ENCODE results near the gene PPIL6.

The PPIL6 gene

GRCh38 chr6:109453594-109454495 lies 13.4 kb upstream of the PPIL6 start:
- no peak for TF ChIP-seq CTCF (IDR thresholded peaks at IDR 0.05; ENCODE audit: low read depth, low read length, missing control alignments)
- DNase-seq (ENCODE audit: low read depth) = no peak
- H3K4me3 ChIP-seq (ENCODE audit: low read depth, low read length) = peak overlapping the region; percentile 86

GRCh38 chr6:109453156-109453555 lies 12.7 kb upstream of the PPIL6 start:
- TF ChIP-seq CTCF (IDR thresholded peaks at IDR 0.05; ENCODE audit: low read depth, low read length, missing control alignments) = no peak
- no peak overlapping the region for H3K4me3 ChIP-seq (ENCODE audit: low read depth, low read length)
- no peak for DNase-seq (ENCODE audit: low read depth)

GRCh38 chr6:109452181-109452580 lies 11.8 kb upstream of the PPIL6 start:
- TF ChIP-seq CTCF (IDR thresholded peaks at IDR 0.05; ENCODE audit: low read depth, low read length, missing control alignments) = no peak
- no peak overlapping the region for H3K4me3 ChIP-seq (ENCODE audit: low read depth, low read length)
- no peak for DNase-seq (ENCODE audit: low read depth)

- no peak for TF ChIP-seq CTCF (IDR thresholded peaks at IDR 0.05; ENCODE audit: low read depth, low read length, missing control alignments)
- H3K4me3 ChIP-seq (ENCODE audit: low read depth, low read length) = no peak overlapping the region
- no peak for DNase-seq (ENCODE audit: low read depth)
Observed at GRCh38 chr6:109451376-109451775, 10.9 kb upstream of the PPIL6 start.

- DNase-seq (ENCODE audit: low read depth) = no peak
- H3K4me3 ChIP-seq (ENCODE audit: low read depth, low read length) = no peak overlapping the region
- no peak for TF ChIP-seq CTCF (IDR thresholded peaks at IDR 0.05; ENCODE audit: low read depth, low read length, missing control alignments)
Observed at GRCh38 chr6:109450801-109451200, 10.4 kb upstream of the PPIL6 start.

- no peak for TF ChIP-seq CTCF (IDR thresholded peaks at IDR 0.05; ENCODE audit: low read depth, low read length, missing control alignments)
- no peak overlapping the region for H3K4me3 ChIP-seq (ENCODE audit: low read depth, low read length)
- DNase-seq (ENCODE audit: low read depth) = no peak
Observed at GRCh38 chr6:109449795-109450673, 9.6 kb upstream of the PPIL6 start.
